Calu3 (cell line): ENCODE data around the gene SAMMSON. TPM values are rescaled to one million over a fixed set of nuclear protein-coding genes. Genes with fewer than 3 reads are reported as not detected.

Experiments
- BruUV-seq: library from RNA; stranded (reverse); fragments of 400-500 nt; replicated peaks from 2 replicates; lab custom pipeline; 2021; lab: Mats Ljungman, UMichigan
- CTCF ChIA-PET: fragments of 300-600 bp; sonication (Branson Sonifier 250); formaldehyde crosslinking; loops from one replicate; lab custom pipeline; 2022; ENCODE audit warnings: antibody characterized with exemption; lab: Charles Lee
- DNase-seq: peaks from one replicate; pipeline ENCODE4 v3.0.0; 2022
- H3K27ac Mint-ChIP-seq: one replicate; pipeline ENCODE4 v1.8.0; 2022; ENCODE audit warnings: mixed read lengths; ENCODE audit not compliant: unreplicated experiment
- H3K27me3 Mint-ChIP-seq: one replicate; pipeline ENCODE4 v1.8.0; 2022; ENCODE audit warnings: mixed read lengths; ENCODE audit not compliant: unreplicated experiment
- H3K36me3 Mint-ChIP-seq: one replicate; pipeline ENCODE4 v1.8.0; 2022; ENCODE audit warnings: mild to moderate bottlenecking, moderate library complexity, mixed read lengths; ENCODE audit not compliant: insufficient read depth, unreplicated experiment
- H3K4me1 Mint-ChIP-seq: one replicate; pipeline ENCODE4 v1.8.0; 2022; ENCODE audit warnings: mild to moderate bottlenecking, low read depth, mixed read lengths; ENCODE audit not compliant: unreplicated experiment
- H3K4me3 Mint-ChIP-seq: one replicate; pipeline ENCODE4 v1.8.0; 2022; ENCODE audit warnings: mild to moderate bottlenecking, low read depth, moderate library complexity, mixed read lengths; ENCODE audit not compliant: unreplicated experiment
- H3K9me3 Mint-ChIP-seq: one replicate; pipeline ENCODE4 v1.8.0; 2022; ENCODE audit warnings: low read depth, mixed read lengths; ENCODE audit not compliant: unreplicated experiment
- intact Hi-C: fragments of 100-400 bp; cut with micrococcal nuclease; formaldehyde crosslinking; loops from one replicate; pipeline ENCODE4 v1.10.0; 2022; ENCODE audit not compliant: unreplicated experiment
- total RNA-seq: library from RNA; stranded (reverse); gene quantifications from 2 replicates; pipeline ENCODE4 v1.2.3, GENCODE V29; 2022
- TF ChIP-seq, protein P1 (sequence below): fragments of 200-600 bp; IDR thresholded peaks from one replicate; pipeline ENCODE4 v1.8.0; 2022; ENCODE audit warnings: antibody characterized with exemption; ENCODE audit not compliant: unreplicated experiment

Gene SAMMSON
- total RNA-seq, 1 experiment from 2014 or later, result not detected

DNA sequence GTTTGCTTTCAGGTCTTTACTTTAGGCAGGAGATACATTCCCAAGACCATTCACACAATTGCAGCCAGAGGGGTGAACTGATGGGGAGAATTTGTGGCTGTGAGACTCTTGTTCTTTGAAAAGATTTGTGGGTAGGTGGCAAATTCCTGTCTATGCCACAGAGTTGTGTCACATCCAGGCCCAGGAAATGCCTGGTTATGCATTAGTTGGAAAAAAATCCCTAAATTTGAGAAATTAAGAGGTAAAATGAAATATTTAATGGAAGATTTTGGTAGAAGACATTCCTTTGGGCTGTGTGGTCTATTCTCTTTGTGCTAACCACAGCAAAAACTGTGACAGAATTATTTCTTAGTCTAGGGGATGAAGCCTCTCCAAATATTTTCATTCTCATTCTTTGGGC is 28.8 kb downstream of the SAMMSON start:
- Mint-ChIP-seq H3K9me3 (no peaks in the 10 kb centered on the region), H3K4me3 (no peak overlapping the region), H3K27ac (no peak overlapping the region), H3K36me3 (no peaks in the 10 kb centered on the region), H3K27me3 (peaks cover 17% of the 10 kb centered on the region), H3K4me1 (no peaks in the 10 kb centered on the region)
- CTCF ChIA-PET, result no interaction called here
- TF ChIP-seq, protein P1, sequence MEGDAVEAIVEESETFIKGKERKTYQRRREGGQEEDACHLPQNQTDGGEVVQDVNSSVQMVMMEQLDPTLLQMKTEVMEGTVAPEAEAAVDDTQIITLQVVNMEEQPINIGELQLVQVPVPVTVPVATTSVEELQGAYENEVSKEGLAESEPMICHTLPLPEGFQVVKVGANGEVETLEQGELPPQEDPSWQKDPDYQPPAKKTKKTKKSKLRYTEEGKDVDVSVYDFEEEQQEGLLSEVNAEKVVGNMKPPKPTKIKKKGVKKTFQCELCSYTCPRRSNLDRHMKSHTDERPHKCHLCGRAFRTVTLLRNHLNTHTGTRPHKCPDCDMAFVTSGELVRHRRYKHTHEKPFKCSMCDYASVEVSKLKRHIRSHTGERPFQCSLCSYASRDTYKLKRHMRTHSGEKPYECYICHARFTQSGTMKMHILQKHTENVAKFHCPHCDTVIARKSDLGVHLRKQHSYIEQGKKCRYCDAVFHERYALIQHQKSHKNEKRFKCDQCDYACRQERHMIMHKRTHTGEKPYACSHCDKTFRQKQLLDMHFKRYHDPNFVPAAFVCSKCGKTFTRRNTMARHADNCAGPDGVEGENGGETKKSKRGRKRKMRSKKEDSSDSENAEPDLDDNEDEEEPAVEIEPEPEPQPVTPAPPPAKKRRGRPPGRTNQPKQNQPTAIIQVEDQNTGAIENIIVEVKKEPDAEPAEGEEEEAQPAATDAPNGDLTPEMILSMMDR, result no peak
- DNase-seq, result no peak
- BruUV-seq, result no TSS peak
- intact Hi-C loops, result no loop called here

DNA sequence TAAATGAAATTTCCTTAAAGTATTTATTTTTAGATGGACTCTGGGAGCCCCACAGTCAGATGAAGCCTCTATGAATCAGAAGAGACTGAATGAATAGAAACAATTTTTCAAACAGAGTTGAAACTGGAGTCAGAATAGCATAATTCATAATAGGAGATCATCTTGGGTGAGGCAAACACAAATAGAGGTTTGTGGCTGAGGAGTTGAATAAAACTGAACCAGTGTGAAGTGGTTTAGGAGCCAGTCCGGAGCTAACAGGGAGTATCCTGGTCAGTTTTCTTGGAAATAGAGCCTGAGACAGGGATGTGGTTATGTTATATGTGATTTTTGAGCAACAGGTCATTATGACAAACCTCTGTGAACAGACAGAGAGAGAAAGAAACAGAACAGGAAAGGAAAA is 39.2 kb downstream of the SAMMSON start:
- CTCF ChIA-PET, result no interaction called here
- H3K9me3 Mint-ChIP-seq, result peaks cover 2% of the 10 kb centered on the region
- peaks cover 27% of the 10 kb centered on the region for H3K27me3 Mint-ChIP-seq
- no peaks in the 10 kb centered on the region for H3K4me1 Mint-ChIP-seq
- TF ChIP-seq, protein P1, result no peak
- no peak overlapping the region for H3K27ac Mint-ChIP-seq
- intact Hi-C loops, result no loop called here
- H3K4me3 Mint-ChIP-seq, result no peak overlapping the region
- no TSS peak for BruUV-seq
- no peaks in the 10 kb centered on the region for H3K36me3 Mint-ChIP-seq
- DNase-seq, result no peak

DNA sequence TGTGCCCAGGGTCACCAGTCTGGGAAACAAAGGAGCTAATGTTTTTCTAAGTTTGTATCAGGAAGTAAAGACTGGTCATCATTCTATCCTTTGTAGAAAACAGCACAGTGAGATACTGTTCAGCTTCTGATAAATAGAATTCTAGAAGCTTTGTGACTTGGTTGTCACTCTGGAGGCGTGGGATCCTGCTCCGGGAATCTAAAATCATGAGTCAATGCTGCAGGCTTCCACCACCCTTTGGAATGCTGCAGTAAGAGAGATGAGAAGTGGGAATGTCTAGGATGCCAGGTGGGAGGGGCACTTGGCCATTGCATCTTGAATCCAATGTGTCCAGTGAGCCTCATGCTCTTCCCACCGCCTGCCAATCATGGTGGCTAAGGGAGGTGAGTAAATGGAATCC is 40.9 kb downstream of the SAMMSON start:
- no peaks in the 10 kb centered on the region for H3K36me3 Mint-ChIP-seq
- DNase-seq, result no peak
- TF ChIP-seq, protein P1, result no peak
- H3K4me3 Mint-ChIP-seq, result no peak overlapping the region
- no peaks in the 10 kb centered on the region for H3K4me1 Mint-ChIP-seq
- intact Hi-C loops, result no loop called here
- H3K9me3 Mint-ChIP-seq, result peaks cover 2% of the 10 kb centered on the region
- no peak overlapping the region for H3K27ac Mint-ChIP-seq
- peaks cover 27% of the 10 kb centered on the region for H3K27me3 Mint-ChIP-seq
- CTCF ChIA-PET, result no interaction called here
- BruUV-seq, result no TSS peak

DNA sequence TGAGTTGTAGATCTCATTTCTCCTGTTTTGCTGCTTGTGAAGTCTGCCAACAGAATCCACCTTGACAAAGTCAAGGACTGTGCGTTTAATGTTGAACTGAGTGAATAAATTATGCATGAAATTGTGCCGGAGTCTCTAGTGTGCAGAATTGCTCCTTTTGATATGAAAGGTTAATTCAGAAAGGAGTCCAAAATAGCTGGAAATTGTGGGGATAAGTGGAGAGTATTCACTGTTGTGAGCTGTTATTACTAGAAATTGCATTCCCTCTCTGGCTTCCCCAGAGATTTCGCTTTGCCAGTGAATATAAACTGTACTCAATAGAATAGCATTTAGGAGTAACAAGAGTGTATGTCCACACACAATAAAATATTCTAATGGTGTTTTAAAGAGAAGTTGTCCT is 43.1 kb downstream of the SAMMSON start:
- intact Hi-C loops, result no loop called here
- no peak for DNase-seq
- CTCF ChIA-PET, result no interaction called here
- Mint-ChIP-seq H3K27ac (no peak overlapping the region), H3K9me3 (peaks cover 2% of the 10 kb centered on the region), H3K4me1 (no peaks in the 10 kb centered on the region), H3K27me3 (peaks cover 16% of the 10 kb centered on the region), H3K4me3 (no peak overlapping the region), H3K36me3 (no peaks in the 10 kb centered on the region)
- TF ChIP-seq, protein P1, result no peak
- no TSS peak for BruUV-seq
